Subcutaneous adipose tissue (tissue), 4 donors: ENCODE data around the gene RTN4RL2. TPM values are rescaled to one million over a fixed set of nuclear protein-coding genes. Genes with fewer than 3 reads are reported as not detected.

Experiments used
- CTCF ChIP-seq: fragments of 450-650 bp; IDR thresholded peaks from one replicate; pipeline ENCODE4 v1.5.1; 2016; ENCODE audit warnings: low read depth, mild to moderate bottlenecking, control low read depth, antibody characterized with exemption, moderate library complexity
- total RNA-seq, 4 donors: library from RNA; depleted of rRNA; stranded (reverse); fragments of >200 nt; gene quantifications; one replicate each; pipeline ENCODE4 v1.1.0, GENCODE V29; 2016

The RTN4RL2 gene
- total RNA-seq, 4 donors from 2014 or later: 0.38 to 0.82 (median 0.68) TPM; not detected in 1

GRCh38 chr11:57464539-57465181 is 4.3 kb downstream of the RTN4RL2 start:
- no peak for TF ChIP-seq CTCF

GRCh38 chr11:57466680-57467079 is 6.4 kb downstream of the RTN4RL2 start:
- no peak for TF ChIP-seq CTCF

GRCh38 chr11:57467508-57468157 is 7.3 kb downstream of the RTN4RL2 start:
- TF ChIP-seq CTCF: no peak

- TF ChIP-seq CTCF: no peak
Measured at GRCh38 chr11:57468276-57468675, 7.9 kb downstream of the RTN4RL2 start.

- no peak for TF ChIP-seq CTCF
Measured at GRCh38 chr11:57469268-57469667, 8.9 kb downstream of the RTN4RL2 start.

GRCh38 chr11:57471496-57471895 is 11.2 kb downstream of the RTN4RL2 start:
- TF ChIP-seq CTCF: no peak

GRCh38 chr11:57473285-57473841 is 13.0 kb downstream of the RTN4RL2 start:
- no peak for TF ChIP-seq CTCF
